K562 treated with DMSO at 1 percent for 24 hours (cell line): ENCODE results near the gene TAAR8. TPM values are rescaled to one million over a fixed set of nuclear protein-coding genes. Genes with fewer than 3 reads are reported as not detected.

Source experiments
- total RNA-seq: library from RNA; unstranded; fragments of 300-600 nt; gene quantifications from 2 replicates; pipeline ENCODE4 v1.2.3, GENCODE V29; 2022; ENCODE audit warnings: low read depth; ENCODE audit not compliant: insufficient read depth

The TAAR8 gene
- not detected in 2 replicates for total RNA-seq

GRCh38 chr6:132552372-132552771, at the start of gene TAAR8:
TAAR8 (plus strand) TSS chr6:132552672; CDS start chr6:132552693, 21 bp downstream.

GRCh38 chr6:132512638-132513632, 39.5 kb upstream of the TAAR8 start, which contains the start of gene STX7:
STX7 (minus strand) TSS chr6:132513116; CDS start chr6:132503530, 9,586 bp downstream.

GRCh38 chr6:132537977-132538376, 14.5 kb upstream of the TAAR8 start, which contains the start of gene TAAR9:
TAAR9 (plus strand) TSS chr6:132538277; CDS start chr6:132538290, 13 bp downstream.

GRCh38 chr6:132570221-132570777, 17.8 kb downstream of the TAAR8 start, which contains the start of gene TAAR6:
TAAR6 (plus strand) TSS chr6:132570322; CDS start chr6:132570322, 0 bp downstream.

GRCh38 chr6:132589454-132589853, 37.0 kb downstream of the TAAR8 start, which contains the start of gene TAAR5:
TAAR5 (minus strand) TSS chr6:132589741; CDS start chr6:132589686, 55 bp downstream.

Other genes starting within 250 kb of the TAAR8 start
- not detected in 2 replicates for gene MOXD1, start 151.2 kb upstream of the TAAR8 start, total RNA-seq
- 19.6 and 20.1 TPM in 2 replicates for gene STX7, start 39.6 kb upstream of the TAAR8 start, total RNA-seq
- gene TAAR9, start 14.4 kb upstream of the TAAR8 start, total RNA-seq: not detected in 2 replicates
- not detected in 2 replicates for gene TAAR6, start 17.6 kb downstream of the TAAR8 start, total RNA-seq
- not detected in 2 replicates for gene TAAR5, start 37.1 kb downstream of the TAAR8 start, total RNA-seq
- gene TAAR2, start 71.6 kb downstream of the TAAR8 start, total RNA-seq: not detected in 2 replicates
- gene TAAR1, start 106.5 kb downstream of the TAAR8 start, total RNA-seq: not detected in 2 replicates
- not detected in 2 replicates for gene VNN1, start 161.4 kb downstream of the TAAR8 start, total RNA-seq
- 0.45 and 1.9 TPM in 2 replicates for gene VNN2, start 205.2 kb downstream of the TAAR8 start, total RNA-seq
- 9.5 and 11.7 TPM in 2 replicates for gene SLC18B1, start 246.0 kb downstream of the TAAR8 start, total RNA-seq